HCT116 (cell line): ENCODE measurements around the gene RAET1E. TPM values are rescaled to one million over a fixed set of nuclear protein-coding genes. Genes with fewer than 3 reads are reported as not detected.

ENCODE experiments used
- ATAC-seq: fragments of 200-7000 bp; cut with Tn5 transposase; 2 replicates; pipeline ENCODE4 v1.9.1; 2020; ENCODE audit warnings: mild to moderate bottlenecking, moderate library complexity
- BruUV-seq: library from RNA; stranded (reverse); fragments of 400-500 nt; replicated peaks from 2 replicates; lab custom pipeline; 2021; lab: Mats Ljungman, UMichigan
- CTCF ChIA-PET: fragments of 300-600 bp; sonication (Branson Sonifier 250); formaldehyde crosslinking; loops from one replicate; lab custom pipeline; 2021; ENCODE audit warnings: antibody characterized with exemption; lab: Charles Lee
- POLR2A ChIA-PET: fragments of 300-600, 350-600 bp; sonication (Branson Sonifier 250); formaldehyde crosslinking; loops from one replicate; lab custom pipeline; 2021; ENCODE audit warnings: antibody characterized with exemption; lab: Charles Lee
- RAD21 ChIA-PET, 2 experiments: fragments of 300-600 bp; sonication (Branson Sonifier 250); formaldehyde crosslinking; loops; one replicate each; lab custom pipeline; 2023; ENCODE audit warnings: low total read pairs in 2 of 2; ENCODE audit not compliant: uncharacterized antibody in 2 of 2, unreplicated experiment in 2 of 2, low non-redundant PET in 1 of 2; lab: Charles Lee
- DNase-seq: peaks from one replicate; pipeline ENCODE4 v3.0.0-alpha.2; 2010; ENCODE audit warnings: low read depth, low spot score
- H2AFZ ChIP-seq: fragments of 200-600 bp; shearing (Covaris generic), sonication (generic); 2 replicates; pipeline ENCODE4 v1.6.1; 2017; ENCODE audit warnings: low read depth, mixed run types, mixed read lengths, antibody characterized with exemption, low read length; ENCODE audit not compliant: poor library complexity, severe bottlenecking
- H3K27ac ChIP-seq: 2 replicates; pipeline ENCODE4 v1.5.1; 2012; ENCODE audit warnings: low read depth, low read length
- H3K27me3 ChIP-seq: fragments of 200-600 bp; sonication (generic); 2 replicates; pipeline ENCODE4 v1.6.1; 2016; ENCODE audit warnings: mixed run types, low read length, mixed read lengths; ENCODE audit not compliant: insufficient read depth
- H3K36me3 ChIP-seq, 2 experiments: fragments of 200-500 bp in 1 of 2; fragments of 200-600 bp in 1 of 2; sonication (Bioruptor generic) in 1 of 2; sonication (generic) in 1 of 2; 2 replicates each; pipeline versions ENCODE4 v1.5.1 to v1.6.1; 2014 to 2016; ENCODE audit warnings: low read length in 2 of 2, inconsistent platforms in 1 of 2, mixed read lengths in 1 of 2, mixed run types in 1 of 2; ENCODE audit not compliant: insufficient read depth in 2 of 2, control insufficient read depth in 1 of 2
- H3K4me1 ChIP-seq, 2 experiments: fragments of 200-600 bp in 1 of 2; sonication (generic) in 1 of 2; 2 replicates each; pipeline versions ENCODE4 v1.5.1 to v1.6.1; 2012 to 2017; ENCODE audit warnings: low read length in 2 of 2, inconsistent platforms in 1 of 2, mild to moderate bottlenecking in 1 of 2, mixed read lengths in 1 of 2, mixed run types in 1 of 2, moderate library complexity in 1 of 2; ENCODE audit not compliant: insufficient read depth in 2 of 2, control insufficient read depth in 1 of 2
- H3K4me2 ChIP-seq: fragments of 200-600 bp; sonication (generic); 2 replicates; pipeline ENCODE4 v1.6.1; 2017; ENCODE audit warnings: mixed run types, low read length, mixed read lengths
- H3K4me3 ChIP-seq, 2 experiments: fragments of 200-600 bp in 1 of 2; sonication (generic) in 1 of 2; replicated peaks in 1 of 2; 2 replicates each; pipeline ENCODE4 v1.5.1; 2011 to 2016; ENCODE audit warnings: low read length in 2 of 2, control low read depth in 1 of 2, low read depth in 1 of 2, mild to moderate bottlenecking in 1 of 2, mixed read lengths in 1 of 2, mixed run types in 1 of 2
- H3K79me2 ChIP-seq: fragments of 200-600 bp; sonication (generic); 2 replicates; pipeline ENCODE4 v1.6.1; 2017; ENCODE audit warnings: mild to moderate bottlenecking, mixed run types, low read length, moderate library complexity, mixed read lengths; ENCODE audit not compliant: insufficient read depth
- H3K9ac ChIP-seq: fragments of 200-600 bp; sonication (generic); 2 replicates; pipeline ENCODE4 v1.6.1; 2016; ENCODE audit warnings: low read length, mixed read lengths
- H3K9me2 ChIP-seq: fragments of 200-600 bp; sonication (generic), shearing (Covaris generic); 2 replicates; pipeline ENCODE4 v1.6.1; 2017; ENCODE audit warnings: mixed run types, mild to moderate bottlenecking, moderate library complexity; ENCODE audit not compliant: insufficient read depth
- H3K9me3 ChIP-seq, 2 experiments: fragments of 200-500 bp in 1 of 2; fragments of 200-600 bp in 1 of 2; sonication (Bioruptor generic) in 1 of 2; sonication (generic) in 1 of 2; 2 replicates each; pipeline ENCODE4 v1.6.1; 2014 to 2017; ENCODE audit warnings: low read length in 2 of 2, mixed read lengths in 2 of 2, inconsistent platforms in 1 of 2, low read depth in 1 of 2, mild to moderate bottlenecking in 1 of 2, mixed run types in 1 of 2, moderate library complexity in 1 of 2; ENCODE audit not compliant: control insufficient read depth in 1 of 2, insufficient read depth in 1 of 2
- H4K20me1 ChIP-seq: fragments of 200-600 bp; sonication (generic), shearing (Covaris generic); 2 replicates; pipeline ENCODE4 v1.6.1; 2017; ENCODE audit warnings: mixed run types, mild to moderate bottlenecking, moderate library complexity; ENCODE audit not compliant: insufficient read depth
- CTCF ChIP-seq, 3 experiments: fragments of 200-600 bp in 1 of 3; sonication (generic) in 1 of 3; IDR thresholded peaks in 2 of 3; conservative IDR thresholded peaks in 1 of 3; 2 replicates each; pipeline ENCODE4 v1.5.1; 2012 to 2017; ENCODE audit warnings: low read depth in 2 of 3, low read length in 2 of 3, antibody characterized with exemption in 1 of 3, borderline replicate concordance in 1 of 3, control low read depth in 1 of 3, mild to moderate bottlenecking in 1 of 3, mixed read lengths in 1 of 3, mixed run types in 1 of 3, moderate library complexity in 1 of 3; ENCODE audit not compliant: insufficient read depth in 1 of 3
- EGR1 ChIP-seq: IDR thresholded peaks from 2 replicates; pipeline ENCODE4 v1.6.1; 2012; ENCODE audit warnings: low read depth
- ELF1 ChIP-seq: IDR thresholded peaks from 2 replicates; pipeline ENCODE4 v1.6.1; 2012; ENCODE audit warnings: low read depth, borderline replicate concordance
- EZH2 ChIP-seq: fragments of 200-600 bp; sonication (generic); IDR thresholded peaks from 2 replicates; pipeline ENCODE4 v1.6.1; 2017; ENCODE audit warnings: antibody characterized with exemption, mixed run types
- EZH2phosphoT487 ChIP-seq: fragments of 200-600 bp; IDR thresholded peaks from 2 replicates; pipeline ENCODE4 v1.6.1; 2018; ENCODE audit warnings: antibody characterized with exemption, borderline replicate concordance
- FOSL1 ChIP-seq: IDR thresholded peaks from 2 replicates; pipeline ENCODE4 v1.6.1; 2012; ENCODE audit warnings: low read depth
- JUND ChIP-seq: IDR thresholded peaks from 2 replicates; pipeline ENCODE4 v1.6.1; 2012
- MAX ChIP-seq: IDR thresholded peaks from 2 replicates; pipeline ENCODE4 v1.6.1; 2012
- RAD21 ChIP-seq: IDR thresholded peaks from 2 replicates; pipeline ENCODE4 v1.6.1; 2012; ENCODE audit warnings: low read depth, mild to moderate bottlenecking
- SIN3A ChIP-seq: IDR thresholded peaks from 2 replicates; pipeline ENCODE4 v1.6.1; 2012; ENCODE audit warnings: low read depth
- SP1 ChIP-seq: IDR thresholded peaks from 2 replicates; pipeline ENCODE4 v1.6.1; 2012; ENCODE audit warnings: low read depth
- SRF ChIP-seq: IDR thresholded peaks from 2 replicates; pipeline ENCODE4 v1.6.1; 2012; ENCODE audit warnings: low read depth
- TCF7L2 ChIP-seq: IDR thresholded peaks from 2 replicates; pipeline ENCODE4 v1.7.0; 2011; ENCODE audit warnings: borderline replicate concordance, inconsistent platforms; ENCODE audit not compliant: insufficient read depth, insufficient read length; ENCODE audit errors: extremely low read depth
- YY1 ChIP-seq: IDR thresholded peaks from 2 replicates; pipeline ENCODE4 v1.6.1; 2011; ENCODE audit warnings: low read length, low read depth, moderate library complexity, mild to moderate bottlenecking; ENCODE audit not compliant: insufficient replicate concordance; ENCODE audit errors: extremely low read depth
- ZNF274 ChIP-seq: fragments of 200-500 bp; sonication (Bioruptor generic); IDR thresholded peaks from 2 replicates; pipeline ENCODE4 v1.6.1; 2014; ENCODE audit warnings: mild to moderate bottlenecking, low read depth, low read length, inconsistent platforms
- intact Hi-C: fragments of 100-400 bp; cut with micrococcal nuclease; formaldehyde crosslinking; loops from 2 replicates; pipeline ENCODE4 v1.10.0; 2022
- total RNA-seq: library from RNA; stranded (reverse); gene quantifications from one replicate; pipeline ENCODE4 v1.2.1, GENCODE V29; 2021; ENCODE audit not compliant: unreplicated experiment

Gene RAET1E
- total RNA-seq, 1 experiment from 2014 or later: 3.9 TPM

- POLR2A ChIA-PET: no interaction called here
- no peak overlapping the region for H3K9ac ChIP-seq
- RAD21 ChIA-PET: no interaction called here
These were observed 9.8 kb downstream of the RAET1E start for GRCh38 chr6:149888093-149888492.

More at GRCh38 chr6:149888093-149888492, 9.8 kb downstream of the RAET1E start:
- Histone ChIP-seq H3K9me2 (no peaks in the 10 kb centered on the region), H3K4me2 (no peak overlapping the region), H3K27ac (no peak overlapping the region), H3K36me3 (no peaks in the 10 kb centered on the region), H3K4me1 (peaks cover 10 to 32% of the 10 kb centered on the region in 2 experiments), H3K79me2 (no peaks in the 10 kb centered on the region), H2AFZ (no peak overlapping the region), H4K20me1 (no peaks in the 10 kb centered on the region), H3K4me3 (no peak overlapping the region)
- no peak for ATAC-seq
- CTCF ChIA-PET: no interaction called here
- no TSS peak for BruUV-seq
- intact Hi-C loops: no loop called here
- DNase-seq: no peak
- TF ChIP-seq ZNF274: no peak
- no peak for TF ChIP-seq CTCF (IDR thresholded peaks at IDR 0.05 in 2 of 3, conservative IDR thresholded peaks at IDR 0.05 in 1 of 3; ENCODE audit: borderline replicate concordance in 1 of 3, insufficient read depth in 1 of 3, low read depth in 2 of 3, low read length in 2 of 3)
- no peak for TF ChIP-seq YY1
- no peak for TF ChIP-seq SRF
- no peak for TF ChIP-seq EZH2
- no peak for TF ChIP-seq FOSL1
- TF ChIP-seq SP1: no peak
- no peak for TF ChIP-seq MAX
- TF ChIP-seq EGR1: no peak
- no peak for TF ChIP-seq RAD21
- no peak for TF ChIP-seq SIN3A
- TF ChIP-seq TCF7L2: no peak
- TF ChIP-seq ELF1: no peak
- TF ChIP-seq EZH2phosphoT487: no peak
- TF ChIP-seq JUND: no peak
- TF ChIP-seq, all 23 proteins: peak for 0
- Histone ChIP-seq H3K9me3 (no peaks in the 10 kb centered on the region), H3K27me3 (no peaks in the 10 kb centered on the region)
